ENCODE results near the gene TIAM2.

Gene TIAM2

DNA sequence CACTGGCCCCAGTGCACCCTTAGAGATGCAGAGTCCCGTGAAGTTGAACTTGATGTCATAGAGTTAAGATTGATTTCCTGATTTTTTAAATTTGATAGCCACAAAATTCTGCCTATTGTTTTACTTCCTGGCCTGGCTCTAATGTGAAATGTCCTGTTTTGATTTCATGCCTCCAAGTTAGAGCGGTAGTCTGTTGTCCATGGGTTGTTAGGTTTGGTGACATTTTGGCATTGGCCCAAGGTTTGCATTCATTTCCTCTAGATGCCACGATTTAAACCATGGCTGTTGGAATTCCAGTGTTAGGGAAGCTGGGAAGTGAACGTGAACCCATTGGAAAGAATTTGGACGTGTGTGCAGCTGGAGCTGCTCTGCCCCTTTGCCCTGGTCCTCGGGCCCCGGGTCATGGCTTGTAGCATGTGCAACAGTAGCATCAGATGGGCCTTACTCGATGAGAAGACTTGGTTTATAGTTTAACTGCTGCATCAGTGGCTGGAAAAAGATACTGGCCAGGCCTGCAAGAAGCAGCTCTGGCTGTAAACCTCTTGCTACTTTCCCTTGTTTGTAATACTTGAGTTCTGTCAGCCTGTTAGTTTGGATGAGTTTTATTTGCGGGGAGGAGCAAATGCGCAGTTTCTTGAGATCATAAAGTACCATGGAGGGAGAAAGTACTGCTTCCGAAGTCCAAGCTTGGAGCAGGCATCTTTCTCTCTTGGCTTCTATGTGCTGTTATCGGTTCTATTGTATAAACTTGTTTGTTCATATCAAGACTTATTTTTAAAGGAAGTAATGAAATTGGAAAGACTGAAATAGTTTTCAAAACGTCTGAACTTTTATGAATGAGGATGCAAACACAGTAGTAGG is 147.3 kb downstream of the TIAM2 start:
- Histone ChIP-seq H2BK12ac (ENCODE audit: low read length) (no peak overlapping the region), H3K79me2 (ENCODE audit: control insufficient read depth, insufficient read depth, low read length, poor library complexity) (no peaks in the 10 kb centered on the region), H3K4me1 (ENCODE audit: control insufficient read depth in 1 of 2, insufficient read depth in 2 of 2, low read length in 2 of 2) (no peaks in the 10 kb centered on the region), H4K91ac (ENCODE audit: low read depth, low read length) (no peak overlapping the region), H4K12ac (ENCODE audit: low read depth, low read length) (no peak overlapping the region), H3K27me3 (ENCODE audit: insufficient read depth, low read length) (no peaks in the 10 kb centered on the region), H3K4me3 (ENCODE audit: low read depth, low read length) (no peak overlapping the region), H3K18ac (ENCODE audit: low read length) (no peak overlapping the region), H3K14ac (ENCODE audit: low read length) (no peak overlapping the region), H3K36me3 (ENCODE audit: control insufficient read depth in 1 of 2, insufficient read depth in 2 of 2, low read length in 2 of 2) (no peaks in the 10 kb centered on the region), H3K79me1 (ENCODE audit: low read length) (no peaks in the 10 kb centered on the region), H3K9me3 (ENCODE audit: insufficient read depth, low read depth, low read length) (peaks cover 4% of the 10 kb centered on the region), H2AFZ (ENCODE audit: insufficient read depth, low read length, poor library complexity) (no peak overlapping the region), H2AK5ac (ENCODE audit: low read length) (no peak overlapping the region), H3K27ac (ENCODE audit: low read depth, low read length) (no peak overlapping the region), H2BK5ac (ENCODE audit: low read depth, low read length, poor library complexity) (no peak overlapping the region), H4K8ac (ENCODE audit: low read depth, low read length) (no peak overlapping the region), H2BK120ac (ENCODE audit: insufficient read depth, low read length, poor library complexity) (no peak overlapping the region), H3K23ac (ENCODE audit: low read length) (no peak overlapping the region), H3K4ac (ENCODE audit: low read depth, low read length) (no peak overlapping the region), H3K9ac (ENCODE audit: low read length) (no peak overlapping the region), H3K4me2 (ENCODE audit: low read length) (no peak overlapping the region)
- no peak for DNase-seq
- no CpG with 5 or more reads among the region's 13 CpGs for WGBS (ENCODE audit: extremely low coverage, insufficient coverage, insufficient read length)

DNA sequence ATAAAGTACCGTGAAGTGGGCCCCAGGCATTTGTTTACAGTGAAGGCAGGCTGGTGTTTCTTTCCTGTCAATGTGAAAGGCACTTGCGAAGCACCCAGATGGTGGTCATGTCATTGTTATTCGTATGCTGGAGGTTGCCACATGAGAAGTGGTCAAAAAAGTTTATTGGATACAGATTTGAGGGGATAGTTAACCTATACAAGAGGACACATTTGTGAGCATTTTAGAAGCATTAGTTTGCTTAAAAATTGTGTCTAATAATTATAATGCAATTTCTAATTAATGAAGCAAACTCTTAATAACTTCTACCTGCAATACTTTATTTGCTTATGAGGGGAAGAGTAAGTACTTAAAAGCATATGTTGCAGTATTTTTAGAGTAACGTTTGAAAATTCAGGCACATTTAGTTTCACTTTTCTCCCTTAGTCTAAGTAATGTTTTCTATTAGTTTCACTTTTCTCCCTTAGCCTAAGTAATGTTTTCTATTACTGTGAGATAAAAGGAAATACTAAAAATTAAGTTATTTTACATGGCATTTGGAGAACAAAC is 148.0 kb downstream of the TIAM2 start:
- Histone ChIP-seq H4K12ac (ENCODE audit: low read depth, low read length) (no peak overlapping the region), H3K79me2 (ENCODE audit: control insufficient read depth, insufficient read depth, low read length, poor library complexity) (no peaks in the 10 kb centered on the region)
- no CpG with 5 or more reads among the region's 4 CpGs for WGBS (ENCODE audit: extremely low coverage, insufficient coverage, insufficient read length)

DNA sequence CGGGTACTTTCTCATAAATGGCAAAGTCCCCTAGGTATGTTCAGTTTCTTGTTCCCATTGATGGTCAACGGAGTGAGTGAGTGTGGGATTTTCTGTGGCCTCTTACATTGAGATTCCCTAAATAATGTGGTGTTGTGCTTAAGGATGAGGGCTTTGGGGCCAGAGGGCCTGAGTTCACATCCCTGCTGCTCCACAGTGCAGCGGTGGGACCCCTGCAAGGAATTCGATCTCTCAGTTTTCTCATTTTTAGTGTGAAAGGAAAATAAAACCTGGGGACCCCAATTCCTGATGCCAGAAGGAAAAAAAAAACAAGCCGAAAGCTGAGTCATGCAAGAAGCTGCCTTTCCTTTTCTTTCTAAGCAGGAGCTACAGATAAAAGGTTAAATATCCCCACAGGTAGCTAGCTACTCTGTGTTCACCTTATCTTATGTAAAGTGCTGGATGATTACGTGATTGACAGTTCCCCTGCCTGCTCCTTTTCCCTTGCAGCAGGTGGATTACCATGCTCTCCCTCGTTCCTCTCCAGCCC is 148.5 kb downstream of the TIAM2 start:
- no CpG with 5 or more reads among the region's 7 CpGs for WGBS (ENCODE audit: extremely low coverage, insufficient coverage, insufficient read length)
- Histone ChIP-seq H3K4me3 (ENCODE audit: low read depth, low read length) (no peak overlapping the region), H3K9ac (ENCODE audit: low read length) (no peak overlapping the region), H3K14ac (ENCODE audit: low read length) (no peak overlapping the region), H3K79me1 (ENCODE audit: low read length) (no peaks in the 10 kb centered on the region), H4K8ac (ENCODE audit: low read depth, low read length) (no peak overlapping the region), H3K27ac (ENCODE audit: low read depth, low read length) (no peak overlapping the region), H3K27me3 (ENCODE audit: insufficient read depth, low read length) (no peaks in the 10 kb centered on the region), H3K9me3 (ENCODE audit: insufficient read depth, low read depth, low read length) (peaks cover 4% of the 10 kb centered on the region), H4K12ac (ENCODE audit: low read depth, low read length) (no peak overlapping the region), H4K91ac (ENCODE audit: low read depth, low read length) (no peak overlapping the region), H2BK5ac (ENCODE audit: low read depth, low read length, poor library complexity) (no peak overlapping the region), H3K79me2 (ENCODE audit: control insufficient read depth, insufficient read depth, low read length, poor library complexity) (no peaks in the 10 kb centered on the region), H3K23ac (ENCODE audit: low read length) (no peak overlapping the region), H3K4me2 (ENCODE audit: low read length) (no peak overlapping the region), H3K18ac (ENCODE audit: low read length) (no peak overlapping the region), H2AK5ac (ENCODE audit: low read length) (no peak overlapping the region), H3K4me1 (ENCODE audit: control insufficient read depth in 1 of 2, insufficient read depth in 2 of 2, low read length in 2 of 2) (no peaks in the 10 kb centered on the region), H3K4ac (ENCODE audit: low read depth, low read length) (no peak overlapping the region), H2BK120ac (ENCODE audit: insufficient read depth, low read length, poor library complexity) (no peak overlapping the region), H2BK12ac (ENCODE audit: low read length) (no peak overlapping the region), H3K36me3 (ENCODE audit: control insufficient read depth in 1 of 2, insufficient read depth in 2 of 2, low read length in 2 of 2) (no peaks in the 10 kb centered on the region), H2AFZ (ENCODE audit: insufficient read depth, low read length, poor library complexity) (no peak overlapping the region)
- no peak for DNase-seq

More for the DNA sequence above, 148.0 kb downstream of the TIAM2 start:
- Histone ChIP-seq H3K9ac (ENCODE audit: low read length) (no peak overlapping the region), H3K4me2 (ENCODE audit: low read length) (no peak overlapping the region), H3K4me3 (ENCODE audit: low read depth, low read length) (no peak overlapping the region), H3K36me3 (ENCODE audit: control insufficient read depth in 1 of 2, insufficient read depth in 2 of 2, low read length in 2 of 2) (no peaks in the 10 kb centered on the region), H2AK5ac (ENCODE audit: low read length) (no peak overlapping the region), H2BK12ac (ENCODE audit: low read length) (no peak overlapping the region), H3K27me3 (ENCODE audit: insufficient read depth, low read length) (no peaks in the 10 kb centered on the region), H3K79me1 (ENCODE audit: low read length) (no peaks in the 10 kb centered on the region), H2BK5ac (ENCODE audit: low read depth, low read length, poor library complexity) (no peak overlapping the region), H3K27ac (ENCODE audit: low read depth, low read length) (no peak overlapping the region), H4K91ac (ENCODE audit: low read depth, low read length) (no peak overlapping the region), H3K4me1 (ENCODE audit: control insufficient read depth in 1 of 2, insufficient read depth in 2 of 2, low read length in 2 of 2) (no peaks in the 10 kb centered on the region), H3K4ac (ENCODE audit: low read depth, low read length) (no peak overlapping the region), H3K18ac (ENCODE audit: low read length) (no peak overlapping the region), H3K23ac (ENCODE audit: low read length) (no peak overlapping the region), H2AFZ (ENCODE audit: insufficient read depth, low read length, poor library complexity) (no peak overlapping the region), H4K8ac (ENCODE audit: low read depth, low read length) (no peak overlapping the region), H3K9me3 (ENCODE audit: insufficient read depth, low read depth, low read length) (peaks cover 4% of the 10 kb centered on the region), H2BK120ac (ENCODE audit: insufficient read depth, low read length, poor library complexity) (no peak overlapping the region), H3K14ac (ENCODE audit: low read length) (no peak overlapping the region)
- no peak for DNase-seq

DNA sequence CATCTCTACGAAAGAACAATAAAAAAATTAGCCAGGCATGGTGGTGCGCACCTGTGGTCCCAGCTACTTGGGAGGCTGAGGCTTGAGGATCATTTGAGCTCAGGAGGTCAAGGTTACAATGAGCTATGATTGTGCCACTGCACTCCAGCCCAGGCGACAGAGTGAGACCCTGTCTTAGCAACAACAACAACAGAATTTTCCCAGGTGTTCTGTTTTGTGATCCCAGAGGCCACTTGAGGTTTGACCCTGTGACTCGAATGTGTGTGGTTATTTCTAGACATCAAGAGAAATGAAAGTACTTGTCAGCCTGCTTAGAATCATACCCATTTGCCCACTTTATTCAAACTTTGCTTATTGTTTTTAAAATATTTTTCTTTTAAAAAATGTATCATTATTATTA is 151.1 kb downstream of the TIAM2 start:
- WGBS (ENCODE audit: extremely low coverage, insufficient coverage, insufficient read length) = no CpG with 5 or more reads among the region's 4 CpGs
- Histone ChIP-seq H3K9me3 (ENCODE audit: insufficient read depth, low read depth, low read length) (no peaks in the 10 kb centered on the region), H4K8ac (ENCODE audit: low read depth, low read length) (no peak overlapping the region), H4K91ac (ENCODE audit: low read depth, low read length) (no peak overlapping the region), H3K14ac (ENCODE audit: low read length) (no peak overlapping the region), H3K9ac (ENCODE audit: low read length) (no peak overlapping the region), H3K36me3 (ENCODE audit: control insufficient read depth in 1 of 2, insufficient read depth in 2 of 2, low read length in 2 of 2) (no peaks in the 10 kb centered on the region), H3K4me2 (ENCODE audit: low read length) (no peak overlapping the region), H2BK120ac (ENCODE audit: insufficient read depth, low read length, poor library complexity) (no peak overlapping the region), H3K4me3 (ENCODE audit: low read depth, low read length) (no peak overlapping the region), H2AFZ (ENCODE audit: insufficient read depth, low read length, poor library complexity) (no peak overlapping the region), H4K12ac (ENCODE audit: low read depth, low read length) (no peak overlapping the region), H3K79me1 (ENCODE audit: low read length) (no peaks in the 10 kb centered on the region), H2BK5ac (ENCODE audit: low read depth, low read length, poor library complexity) (no peak overlapping the region), H3K79me2 (ENCODE audit: control insufficient read depth, insufficient read depth, low read length, poor library complexity) (no peaks in the 10 kb centered on the region), H3K4me1 (ENCODE audit: control insufficient read depth in 1 of 2, insufficient read depth in 2 of 2, low read length in 2 of 2) (peaks cover 0 to 3% of the 10 kb centered on the region in 2 experiments), H3K18ac (ENCODE audit: low read length) (no peak overlapping the region), H3K23ac (ENCODE audit: low read length) (no peak overlapping the region), H3K27ac (ENCODE audit: low read depth, low read length) (no peak overlapping the region), H3K27me3 (ENCODE audit: insufficient read depth, low read length) (no peaks in the 10 kb centered on the region), H2BK12ac (ENCODE audit: low read length) (no peak overlapping the region), H2AK5ac (ENCODE audit: low read length) (no peak overlapping the region), H3K4ac (ENCODE audit: low read depth, low read length) (no peak overlapping the region)
- no peak for DNase-seq

Data from trophoblast cell (in vitro differentiated cells and primary cell).